H1 (cell line): ENCODE data around the gene CD180. TPM values are rescaled to one million over a fixed set of nuclear protein-coding genes. Genes with fewer than 3 reads are reported as not detected.

ENCODE experiments used
- CTCF ChIA-PET: fragments of 300-600 bp; sonication (Branson Sonifier 250); formaldehyde crosslinking; loops from one replicate; lab custom pipeline; 2021; ENCODE audit not compliant: partially characterized antibody; lab: Charles Lee
- POLR2A ChIA-PET: fragments of 300-600 bp; sonication (Branson Sonifier 250); formaldehyde crosslinking; loops from one replicate; lab custom pipeline; 2021; ENCODE audit warnings: inconsistent platforms; ENCODE audit not compliant: partially characterized antibody; lab: Charles Lee
- DNase-seq, 2 experiments: peaks; one replicate each; pipeline versions ENCODE4 v3.0.0 to v3.0.0-alpha.2; 2010 to 2022; ENCODE audit warnings: low spot score in 2 of 2, low read depth in 1 of 2, mixed read lengths in 1 of 2
- FAIRE-seq: peaks from 2 replicates; lab custom pipeline; 2011; peaks lifted over from hg19 to GRCh38; lab: Jason Lieb, UNC
- H2AFZ ChIP-seq: 2 replicates; pipeline ENCODE4 v1.8.1; 2012; ENCODE audit warnings: low read length, inconsistent platforms
- H2AK5ac ChIP-seq: 2 replicates; pipeline ENCODE4 v1.6.1; 2013; ENCODE audit warnings: low read depth, low read length
- H2BK120ac ChIP-seq: replicated peaks from 2 replicates; pipeline ENCODE3; 2013; ENCODE audit warnings: low read depth, low read length, inconsistent platforms
- H2BK12ac ChIP-seq: 2 replicates; pipeline ENCODE4 v1.6.1; 2013; ENCODE audit warnings: low read depth, low read length
- H2BK15ac ChIP-seq: 2 replicates; pipeline ENCODE4 v1.6.1; 2013; ENCODE audit warnings: low read length
- H2BK20ac ChIP-seq: 2 replicates; pipeline ENCODE4 v1.6.1; 2013; ENCODE audit warnings: low read length
- H2BK5ac ChIP-seq: 2 replicates; pipeline ENCODE4 v1.6.1; 2013; ENCODE audit warnings: low read depth, low read length
- H3K14ac ChIP-seq: 2 replicates; pipeline ENCODE4 v1.6.1; 2013; ENCODE audit warnings: inconsistent platforms; ENCODE audit not compliant: insufficient read length
- H3K18ac ChIP-seq: 2 replicates; pipeline ENCODE4 v1.6.1; 2013; ENCODE audit warnings: low read length; ENCODE audit errors: extremely low read depth
- H3K23ac ChIP-seq: 2 replicates; pipeline ENCODE4 v1.6.1; 2013; ENCODE audit warnings: inconsistent platforms; ENCODE audit not compliant: insufficient read length
- H3K23me2 ChIP-seq: 2 replicates; pipeline ENCODE4 v1.6.1; 2013; ENCODE audit warnings: low read depth, low read length
- H3K27ac ChIP-seq: 2 replicates; pipeline ENCODE4 v1.6.1; 2011; ENCODE audit warnings: low read depth, low read length, inconsistent platforms
- H3K27me3 ChIP-seq, 4 experiments: replicated peaks in 1 of 4; 1 replicate in 1 of 4; 2 replicates in 3 of 4; pipeline versions ENCODE4 v1.6.1 to v1.8.1; 2011 to 2013; ENCODE audit warnings: low read length in 3 of 4, mild to moderate bottlenecking in 3 of 4, inconsistent platforms in 2 of 4, mixed read lengths in 2 of 4, moderate library complexity in 1 of 4; ENCODE audit not compliant: control insufficient read depth in 3 of 4, insufficient read depth in 3 of 4; ENCODE audit errors: extremely low read depth in 1 of 4
- H3K36me3 ChIP-seq, 4 experiments: 2 replicates each; pipeline versions ENCODE4 v1.6.1 to v1.8.1; 2011 to 2013; ENCODE audit warnings: mild to moderate bottlenecking in 4 of 4, low read length in 3 of 4, moderate library complexity in 2 of 4, control low read depth in 1 of 4, inconsistent platforms in 1 of 4; ENCODE audit not compliant: insufficient read depth in 4 of 4, control insufficient read depth in 2 of 4
- H3K4ac ChIP-seq: replicated peaks from 2 replicates; pipeline ENCODE3; 2013; ENCODE audit warnings: low read length, low read depth, mixed read lengths, inconsistent platforms; ENCODE audit not compliant: insufficient read length
- H3K4me1 ChIP-seq, 4 experiments: replicated peaks in 1 of 4; 1 replicate in 1 of 4; 2 replicates in 3 of 4; pipeline versions ENCODE4 v1.6.1 to v1.8.1; 2011 to 2013; ENCODE audit warnings: low read length in 3 of 4, inconsistent platforms in 2 of 4, mixed read lengths in 1 of 4; ENCODE audit not compliant: insufficient read depth in 4 of 4, control insufficient read depth in 3 of 4
- H3K4me2 ChIP-seq, 2 experiments: 2 replicates each; pipeline versions ENCODE4 v1.6.1 to v1.8.1; 2011 to 2013; ENCODE audit warnings: low read depth in 2 of 2, low read length in 2 of 2, control low read depth in 1 of 2, inconsistent platforms in 1 of 2, mild to moderate bottlenecking in 1 of 2; ENCODE audit not compliant: insufficient read depth in 1 of 2
- H3K4me3 ChIP-seq, 4 experiments: fragments of 200-600, 300-600 bp in 1 of 4; sonication (generic), shearing (Covaris generic), sonication (Bioruptor Twin) in 1 of 4; 2 replicates each; pipeline versions ENCODE4 v1.5.1 to v1.8.1; 2011 to 2016; ENCODE audit warnings: low read length in 4 of 4, low read depth in 3 of 4, control low read depth in 2 of 4, inconsistent platforms in 2 of 4, mild to moderate bottlenecking in 2 of 4, mixed read lengths in 1 of 4, moderate library complexity in 1 of 4; ENCODE audit not compliant: insufficient read depth in 2 of 4; ENCODE audit errors: extremely low read depth in 1 of 4
- H3K56ac ChIP-seq: replicated peaks from 2 replicates; pipeline ENCODE3; 2013; ENCODE audit warnings: low read depth, mild to moderate bottlenecking, mixed read lengths, low read length, inconsistent platforms; ENCODE audit not compliant: insufficient read length
- H3K79me1 ChIP-seq: 2 replicates; pipeline ENCODE4 v1.6.1; 2013; ENCODE audit warnings: low read depth, low read length, control low read depth
- H3K79me2 ChIP-seq, 2 experiments: 2 replicates each; pipeline versions ENCODE4 v1.6.1 to v1.8.1; 2012 to 2013; ENCODE audit warnings: low read length in 2 of 2, mild to moderate bottlenecking in 2 of 2, inconsistent platforms in 1 of 2; ENCODE audit not compliant: insufficient read depth in 2 of 2, control insufficient read depth in 1 of 2
- H3K9ac ChIP-seq, 4 experiments: replicated peaks in 1 of 4; 1 replicate in 1 of 4; 2 replicates in 3 of 4; pipeline versions ENCODE4 v1.6.1 to v1.8.1; 2011 to 2013; ENCODE audit warnings: low read depth in 3 of 4, low read length in 3 of 4, control low read depth in 2 of 4, mild to moderate bottlenecking in 2 of 4, moderate library complexity in 2 of 4, inconsistent platforms in 1 of 4; ENCODE audit errors: extremely low read depth in 1 of 4
- H3K9me3 ChIP-seq, 2 experiments: 2 replicates each; pipeline versions ENCODE4 v1.6.1 to v1.8.1; 2012 to 2013; ENCODE audit warnings: mild to moderate bottlenecking in 2 of 2, moderate library complexity in 2 of 2, control low read depth in 1 of 2, inconsistent platforms in 1 of 2, low read depth in 1 of 2, low read length in 1 of 2, mixed read lengths in 1 of 2; ENCODE audit not compliant: insufficient read depth in 2 of 2
- H4K20me1 ChIP-seq, 2 experiments: replicated peaks in 1 of 2; 2 replicates each; pipeline versions ENCODE3 to v1.8.1; 2011 to 2013; ENCODE audit warnings: inconsistent platforms in 2 of 2, low read length in 2 of 2, mild to moderate bottlenecking in 1 of 2; ENCODE audit not compliant: insufficient read depth in 2 of 2, control insufficient read depth in 1 of 2
- H4K5ac ChIP-seq: 2 replicates; pipeline ENCODE4 v1.6.1; 2013; ENCODE audit warnings: low read length, low read depth, mixed read lengths, inconsistent platforms; ENCODE audit not compliant: insufficient read length
- H4K8ac ChIP-seq: 2 replicates; pipeline ENCODE4 v1.8.0; 2013; ENCODE audit warnings: mild to moderate bottlenecking, moderate library complexity, low read length, inconsistent platforms; ENCODE audit not compliant: insufficient read depth; ENCODE audit errors: extremely low read depth
- H4K91ac ChIP-seq: replicated peaks from 2 replicates; pipeline ENCODE3; 2013; ENCODE audit warnings: low read length, mixed read lengths, inconsistent platforms; ENCODE audit not compliant: insufficient read length
- EP300 ChIP-seq, 2 experiments: IDR thresholded peaks; 1 replicate in 1 of 2; 2 replicates in 1 of 2; pipeline ENCODE4 v1.6.1; 2011 to 2012; ENCODE audit warnings: low read depth in 2 of 2, low read length in 2 of 2, mild to moderate bottlenecking in 2 of 2, borderline replicate concordance in 1 of 2, inconsistent platforms in 1 of 2, moderate library complexity in 1 of 2
- PHF8 ChIP-seq: fragments of 200-600 bp; sonication (generic); conservative IDR thresholded peaks from 2 replicates; pipeline ENCODE4 v1.7.1; 2012; ENCODE audit warnings: low read depth, mild to moderate bottlenecking, inconsistent platforms, low read length, moderate library complexity
- RFX5 ChIP-seq: IDR thresholded peaks from 2 replicates; pipeline ENCODE4 v1.6.1; 2011; ENCODE audit warnings: low read depth, low read length, improper control_type of control experiment, borderline replicate concordance
- RNF2 ChIP-seq: fragments of 200-900, 300-1000 bp; sonication (generic); IDR thresholded peaks from 2 replicates; pipeline ENCODE4 v1.7.1; 2016; ENCODE audit warnings: borderline replicate concordance, low read depth, mild to moderate bottlenecking, antibody characterized with exemption, low read length; ENCODE audit not compliant: poor library complexity, severe bottlenecking; ENCODE audit errors: missing control alignments
- WGBS, 2 experiments: shearing (Covaris generic) in 1 of 2; methylation state at CpG; one replicate each; pipeline versions ENCODE4 v1.1.6 to v1.1.7; 2013 to 2015; ENCODE audit warnings: low lambda C conversion rate in 2 of 2, mixed read lengths in 2 of 2, inconsistent platforms in 1 of 2, low coverage in 1 of 2, missing lambda C conversion rate in 1 of 2; ENCODE audit not compliant: insufficient replicate concordance in 2 of 2, insufficient coverage in 1 of 2, insufficient read length in 1 of 2; ENCODE audit errors: extremely low coverage in 1 of 2, missing lambda C conversion rate in 1 of 2; 5-methylcytosine and 5-hydroxymethylcytosine counted together
- polyA plus RNA-seq, 7 experiments: library from polyadenylated mRNA; depleted of rRNA in 3 of 7; stranded (reverse) in 5 of 7; unstranded in 2 of 7; fragments of >200 nt in 5 of 7; fragments of 200-250 nt in 2 of 7; gene quantifications; 1 replicate in 5 of 7; 2 replicates in 1 of 7; 4 replicates in 1 of 7; pipeline versions ENCODE4 v1.2.1 to v1.2.3, GENCODE V29; 2011 to 2013; ENCODE audit warnings: missing spikeins in 2 of 7, mixed read lengths in 2 of 7
- total RNA-seq: library from RNA; stranded (reverse); fragmentation: NEBNext Ultra II Directional; extraction: Animal tissue kit (Norgen Biotek cat#: 25700); gene quantifications from 2 replicates; pipeline ENCODE4 v1.2.1, GENCODE V29; 2021

CD180 gene
- total and polyA plus RNA-seq, 2 of the 8 experiments (the other 6 are each of a cell fraction or from before 2014, with no cell fraction given), result not detected

- H3K79me1 ChIP-seq, result no peaks in the 10 kb centered on the region
- H4K91ac ChIP-seq, result no peak overlapping the region
- 83% methylated on average over 12 of the region's 12 CpGs; no CpG with 5 or more reads in 1 of the 2 experiments for WGBS, 2 experiments
- no peak overlapping the region for H2BK12ac ChIP-seq
- H3K27ac ChIP-seq, result no peak overlapping the region
- ChIA-PET CTCF (interaction anchor here (0.6 to 1.6 kb wide), 3 partner anchors 11 to 981 kb away, joined by 3 to 6 read pairs (median 3); partner anchors contain the start of gene PIK3R1), POLR2A (no interaction called here)
- no peaks in the 10 kb centered on the region for H3K79me2 ChIP-seq
- H3K4ac ChIP-seq, result no peak overlapping the region
- no peak overlapping the region for H3K18ac ChIP-seq
- H4K8ac ChIP-seq, result no peak overlapping the region
- no peak overlapping the region for H4K5ac ChIP-seq
- TF ChIP-seq RFX5 (no peak), RNF2 (no peak), PHF8 (no peak), EP300 (IDR thresholded peaks at IDR 0.05; ENCODE audit: borderline replicate concordance in 1 of 2, low read depth in 2 of 2, low read length in 2 of 2) (no peak)
- H3K4me3 ChIP-seq, result no peak overlapping the region
- no peak overlapping the region for H2BK15ac ChIP-seq
- no peak overlapping the region for H2AFZ ChIP-seq
- H3K23ac ChIP-seq, result no peak overlapping the region
- peaks cover 4% of the 10 kb centered on the region in 2 experiments; a peak in 2 of 4 replicates for H3K9me3 ChIP-seq
- H3K27me3 ChIP-seq, result no peaks in the 10 kb centered on the region; a peak in 1 of 7 replicates
- no peak overlapping the region for H2BK20ac ChIP-seq
- H3K9ac ChIP-seq, result no peak overlapping the region
- no peak for FAIRE-seq
- H3K36me3 ChIP-seq, result no peaks in the 10 kb centered on the region
- H2AK5ac ChIP-seq, result no peak overlapping the region
- no peaks in the 10 kb centered on the region for H3K23me2 ChIP-seq
- no peak overlapping the region for H2BK5ac ChIP-seq
- H3K14ac ChIP-seq, result no peak overlapping the region
- peaks cover 0 to 4% (median 1%) of the 10 kb centered on the region in 4 experiments; a peak in 2 of 7 replicates for H3K4me1 ChIP-seq
- DNase-seq, result no peak
- H2BK120ac ChIP-seq, result no peak overlapping the region
- no peak overlapping the region for H3K56ac ChIP-seq
- H4K20me1 ChIP-seq, result no peaks in the 10 kb centered on the region
- no peak overlapping the region for H3K4me2 ChIP-seq
Observed at GRCh38 chr5:67235399-67236110, 39.0 kb upstream of the CD180 start.
